ENCODE data around the gene EHF. TPM values are rescaled to one million over a fixed set of nuclear protein-coding genes. Genes with fewer than 3 reads are reported as not detected.
A peak's percentile ranks its signal among the peaks of the same experiment; 100 is the strongest.

Gene EHF
- total and polyA plus RNA-seq, 9 of the 15 experiments (the other 6 are each of a cell fraction or from before 2014, with no cell fraction given), result 0.04 to 0.54 (median 0.37) TPM

- TF ChIP-seq, protein P1, sequence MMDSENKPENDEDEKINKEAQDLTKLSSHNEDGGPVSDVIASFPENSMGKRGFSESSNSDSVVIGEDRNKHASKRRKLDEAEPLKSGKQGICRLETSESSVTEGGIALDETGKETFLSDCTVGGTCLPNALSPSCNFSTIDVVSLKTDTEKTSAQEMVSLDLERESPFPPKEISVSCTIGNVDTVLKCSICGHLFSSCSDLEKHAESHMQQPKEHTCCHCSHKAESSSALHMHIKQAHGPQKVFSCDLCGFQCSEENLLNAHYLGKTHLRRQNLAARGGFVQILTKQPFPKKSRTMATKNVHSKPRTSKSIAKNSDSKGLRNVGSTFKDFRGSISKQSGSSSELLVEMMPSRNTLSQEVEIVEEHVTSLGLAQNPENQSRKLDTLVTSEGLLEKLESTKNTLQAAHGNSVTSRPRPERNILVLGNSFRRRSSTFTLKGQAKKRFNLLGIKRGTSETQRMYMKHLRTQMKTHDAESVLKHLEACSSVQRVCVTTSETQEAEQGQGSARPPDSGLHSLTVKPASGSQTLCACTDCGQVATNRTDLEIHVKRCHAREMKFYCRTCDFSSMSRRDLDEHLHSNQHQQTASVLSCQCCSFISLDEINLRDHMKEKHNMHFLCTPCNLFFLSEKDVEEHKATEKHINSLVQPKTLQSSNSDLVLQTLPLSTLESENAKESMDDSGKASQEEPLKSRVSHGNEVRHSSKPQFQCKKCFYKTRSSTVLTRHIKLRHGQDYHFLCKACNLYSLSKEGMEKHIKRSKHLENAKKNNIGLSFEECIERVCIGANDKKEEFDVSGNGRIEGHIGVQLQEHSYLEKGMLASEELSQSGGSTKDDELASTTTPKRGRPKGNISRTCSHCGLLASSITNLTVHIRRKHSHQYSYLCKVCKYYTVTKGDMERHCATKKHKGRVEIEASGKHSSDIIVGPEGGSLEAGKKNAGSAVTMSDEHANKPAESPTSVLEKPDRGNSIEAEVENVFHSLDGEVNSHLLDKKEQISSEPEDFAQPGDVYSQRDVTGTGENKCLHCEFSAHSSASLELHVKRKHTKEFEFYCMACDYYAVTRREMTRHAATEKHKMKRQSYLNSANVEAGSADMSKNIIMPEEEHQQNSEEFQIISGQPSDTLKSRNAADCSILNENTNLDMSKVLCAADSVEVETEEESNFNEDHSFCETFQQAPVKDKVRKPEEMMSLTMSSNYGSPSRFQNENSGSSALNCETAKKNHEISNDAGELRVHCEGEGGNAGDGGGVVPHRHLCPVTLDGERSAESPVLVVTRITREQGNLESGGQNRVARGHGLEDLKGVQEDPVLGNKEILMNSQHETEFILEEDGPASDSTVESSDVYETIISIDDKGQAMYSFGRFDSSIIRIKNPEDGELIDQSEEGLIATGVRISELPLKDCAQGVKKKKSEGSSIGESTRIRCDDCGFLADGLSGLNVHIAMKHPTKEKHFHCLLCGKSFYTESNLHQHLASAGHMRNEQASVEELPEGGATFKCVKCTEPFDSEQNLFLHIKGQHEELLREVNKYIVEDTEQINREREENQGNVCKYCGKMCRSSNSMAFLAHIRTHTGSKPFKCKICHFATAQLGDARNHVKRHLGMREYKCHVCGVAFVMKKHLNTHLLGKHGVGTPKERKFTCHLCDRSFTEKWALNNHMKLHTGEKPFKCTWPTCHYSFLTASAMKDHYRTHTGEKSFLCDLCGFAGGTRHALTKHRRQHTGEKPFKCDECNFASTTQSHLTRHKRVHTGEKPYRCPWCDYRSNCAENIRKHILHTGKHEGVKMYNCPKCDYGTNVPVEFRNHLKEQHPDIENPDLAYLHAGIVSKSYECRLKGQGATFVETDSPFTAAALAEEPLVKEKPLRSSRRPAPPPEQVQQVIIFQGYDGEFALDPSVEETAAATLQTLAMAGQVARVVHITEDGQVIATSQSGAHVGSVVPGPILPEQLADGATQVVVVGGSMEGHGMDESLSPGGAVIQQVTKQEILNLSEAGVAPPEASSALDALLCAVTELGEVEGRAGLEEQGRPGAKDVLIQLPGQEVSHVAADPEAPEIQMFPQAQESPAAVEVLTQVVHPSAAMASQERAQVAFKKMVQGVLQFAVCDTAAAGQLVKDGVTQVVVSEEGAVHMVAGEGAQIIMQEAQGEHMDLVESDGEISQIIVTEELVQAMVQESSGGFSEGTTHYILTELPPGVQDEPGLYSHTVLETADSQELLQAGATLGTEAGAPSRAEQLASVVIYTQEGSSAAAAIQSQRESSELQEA (IDR thresholded peaks at IDR 0.05; ENCODE audit: low read depth), result no peak
- TF ChIP-seq ZBTB49 (CRISPR knock-in tag; IDR thresholded peaks at IDR 0.05; ENCODE audit: borderline replicate concordance) (no peak), DACH1 (IDR thresholded peaks at IDR 0.05; ENCODE audit: partially characterized antibody) (no peak), JUND (IDR thresholded peaks at IDR 0.05; ENCODE audit: borderline replicate concordance, low read depth, low read length) (no peak), JUND (tag; IDR thresholded peaks at IDR 0.05; ENCODE audit: borderline replicate concordance, low read depth, low read length) (no peak), RFX5 (IDR thresholded peaks at IDR 0.05; ENCODE audit: low read depth, low read length) (no peak)
- TF ChIP-seq, protein P2, sequence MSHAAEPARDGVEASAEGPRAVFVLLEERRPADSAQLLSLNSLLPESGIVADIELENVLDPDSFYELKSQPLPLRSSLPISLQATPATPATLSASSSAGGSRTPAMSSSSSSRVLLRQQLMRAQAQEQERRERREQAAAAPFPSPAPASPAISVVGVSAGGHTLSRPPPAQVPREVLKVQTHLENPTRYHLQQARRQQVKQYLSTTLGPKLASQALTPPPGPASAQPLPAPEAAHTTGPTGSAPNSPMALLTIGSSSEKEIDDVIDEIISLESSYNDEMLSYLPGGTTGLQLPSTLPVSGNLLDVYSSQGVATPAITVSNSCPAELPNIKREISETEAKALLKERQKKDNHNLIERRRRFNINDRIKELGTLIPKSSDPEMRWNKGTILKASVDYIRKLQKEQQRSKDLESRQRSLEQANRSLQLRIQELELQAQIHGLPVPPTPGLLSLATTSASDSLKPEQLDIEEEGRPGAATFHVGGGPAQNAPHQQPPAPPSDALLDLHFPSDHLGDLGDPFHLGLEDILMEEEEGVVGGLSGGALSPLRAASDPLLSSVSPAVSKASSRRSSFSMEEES (CRISPR knock-in tag; IDR thresholded peaks at IDR 0.05), result peak; percentile 30; the same call in 1 of the 2 replicates
Observed at GRCh38 chr11:34631297-34631696, 10.4 kb downstream of the EHF start (continued).

All from K562 (cell line).